Epithelial cell of proximal tubule (primary cell): ENCODE results near the gene ECD. TPM values are rescaled to one million over a fixed set of nuclear protein-coding genes. Genes with fewer than 3 reads are reported as not detected.

Source experiments
- DNase-seq: peaks from one replicate; pipeline ENCODE4 v3.0.0-alpha.2; 2011; ENCODE audit warnings: low read depth
- H3K4me3 ChIP-seq: 2 replicates; pipeline ENCODE4 v1.5.1; 2011; ENCODE audit warnings: low read depth, mild to moderate bottlenecking, low read length
- CTCF ChIP-seq: conservative IDR thresholded peaks from 2 replicates; pipeline ENCODE4 v1.5.1; 2012; ENCODE audit warnings: low read depth, mild to moderate bottlenecking, low read length
- total RNA-seq: library from RNA; depleted of rRNA; stranded (reverse); fragments of >200 nt; gene quantifications from 2 replicates; pipeline ENCODE4 v1.2.3, GENCODE V29; 2015

Gene ECD
- total RNA-seq, 1 donor from 2014 or later, result 26.0 TPM

- no peak for TF ChIP-seq CTCF
- no peak for DNase-seq
- no peak overlapping the region for H3K4me3 ChIP-seq
These were observed 38.6 kb upstream of the ECD start for GRCh38 chr10:73206385-73206784.

- TF ChIP-seq CTCF, result no peak
- DNase-seq, result no peak
- no peak overlapping the region for H3K4me3 ChIP-seq
These were observed 38.1 kb upstream of the ECD start for GRCh38 chr10:73205890-73206289.

GRCh38 chr10:73205081-73205480, 37.3 kb upstream of the ECD start:
- DNase-seq, result no peak
- TF ChIP-seq CTCF, result no peak
- no peak overlapping the region for H3K4me3 ChIP-seq

- no peak for TF ChIP-seq CTCF
- H3K4me3 ChIP-seq, result no peak overlapping the region
- no peak for DNase-seq
These were observed 22.4 kb upstream of the ECD start for GRCh38 chr10:73190188-73190587.

- TF ChIP-seq CTCF, result no peak
- no peak for DNase-seq
- no peak overlapping the region for H3K4me3 ChIP-seq
These were observed 18.5 kb upstream of the ECD start for GRCh38 chr10:73186266-73186665.

- DNase-seq, result no peak
- no peak for TF ChIP-seq CTCF
- no peak overlapping the region for H3K4me3 ChIP-seq
These were observed 16.0 kb upstream of the ECD start for GRCh38 chr10:73183667-73184281.

GRCh38 chr10:73182568-73182967, 14.8 kb upstream of the ECD start:
- no peak overlapping the region for H3K4me3 ChIP-seq
- DNase-seq, result no peak
- no peak for TF ChIP-seq CTCF
